BJ (cell line): Measurements from ENCODE around the gene CENPA. TPM values are rescaled to one million over a fixed set of nuclear protein-coding genes. Genes with fewer than 3 reads are reported as not detected.

Experiments used
- CTCF ChIA-PET: fragments of 350-600 bp; formaldehyde crosslinking; extraction: SDS; loops from one replicate; lab custom pipeline; 2021; ENCODE audit warnings: antibody characterized with exemption, inconsistent platforms; lab: Yijun Ruan, JAX
- POLR2A ChIA-PET: fragments of 300-600 bp; sonication (Branson Sonifier 250); formaldehyde crosslinking; extraction: SDS; loops from one replicate; lab custom pipeline; 2021; ENCODE audit warnings: antibody characterized with exemption; lab: Charles Lee
- DNase-seq: peaks from one replicate; pipeline ENCODE4 v3.0.0-alpha.2; 2011; ENCODE audit warnings: low read depth
- H3K27me3 ChIP-seq: 2 replicates; pipeline ENCODE4 v1.6.0; 2011; ENCODE audit warnings: low read length; ENCODE audit not compliant: control insufficient read depth, insufficient read depth
- H3K36me3 ChIP-seq: 2 replicates; pipeline ENCODE4 v1.5.1; 2011; ENCODE audit warnings: low read length; ENCODE audit not compliant: control insufficient read depth, insufficient read depth
- H3K4me3 ChIP-seq: 2 replicates; pipeline ENCODE4 v1.5.1; 2011; ENCODE audit warnings: low read depth, mild to moderate bottlenecking, control low read depth, low read length
- CTCF ChIP-seq: IDR thresholded peaks from 2 replicates; pipeline ENCODE4 v1.5.1; 2011; ENCODE audit warnings: low read depth, mild to moderate bottlenecking, control low read depth, inconsistent platforms, low read length, moderate library complexity; ENCODE audit not compliant: insufficient read depth
- polyA minus RNA-seq: library from RNA; depleted of rRNA, polyadenylated mRNA; stranded (reverse); fragments of >200 nt; gene quantifications from 2 replicates; pipeline ENCODE4 v1.2.3, GENCODE V29; 2011; rRNA and poly(A)+ RNA removed
- polyA plus RNA-seq: library from polyadenylated mRNA; depleted of rRNA; stranded (reverse); fragments of >200 nt; gene quantifications from 2 replicates; pipeline ENCODE4 v1.2.3, GENCODE V29; 2011; rRNA removed

CENPA gene
- polyA plus RNA-seq: 14.7 and 18.9 TPM in 2 replicates
- polyA minus RNA-seq: 5.7 and 6.0 TPM in 2 replicates

DNA sequence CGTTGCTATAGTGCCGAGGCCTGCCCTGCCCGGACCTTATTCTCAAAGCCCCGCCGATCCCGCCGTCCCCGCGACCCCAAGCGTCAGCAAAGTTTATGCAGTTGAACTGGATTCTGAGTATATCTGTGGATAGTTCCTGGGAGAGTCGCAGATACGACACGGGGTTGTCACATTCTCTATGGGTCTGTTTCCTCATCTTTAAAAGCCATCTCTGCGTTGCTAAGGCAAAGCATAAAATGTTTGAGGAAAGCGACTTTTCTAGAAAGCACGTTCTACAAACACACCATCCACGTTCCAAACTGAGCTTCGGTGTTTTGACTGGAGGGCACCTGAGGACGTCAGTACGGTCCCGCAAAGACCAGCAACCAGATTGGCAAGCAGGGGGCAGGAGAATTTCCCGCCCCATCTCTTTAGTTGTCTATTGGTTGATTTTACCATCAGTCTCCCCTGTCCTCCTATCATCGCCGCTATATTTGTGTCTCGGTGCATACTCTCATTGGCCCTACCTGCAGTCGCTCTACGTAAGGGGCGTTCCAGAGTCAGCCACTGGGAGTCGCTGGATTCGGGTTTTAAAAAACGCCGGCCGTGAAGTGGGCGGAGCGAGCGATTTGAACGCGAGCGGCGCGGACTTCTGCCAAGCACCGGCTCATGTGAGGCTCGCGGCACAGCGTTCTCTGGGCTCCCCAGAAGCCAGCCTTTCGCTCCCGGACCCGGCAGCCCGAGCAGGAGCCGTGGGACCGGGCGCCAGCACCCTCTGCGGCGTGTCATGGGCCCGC lies at the start of gene CENPA:
Gene CENPA (plus strand): TSS at position 626 of the 776 bp plus-strand sequence. CDS start 141 bp downstream, at position 767.
- CTCF ChIA-PET: interaction anchor here (0.9 kb wide), 1 partner anchor 10 kb away, joined by 3 read pairs; no protein-coding TSS in a partner anchor
- H3K36me3 ChIP-seq: peaks cover 4% of the 10 kb centered on the region; the same call in 1 of the 2 replicates
- peak within 1 kb of the TSS; percentile 66 for H3K4me3 ChIP-seq
- DNase-seq: peak; percentile 99
- no peaks in the 10 kb centered on the region for H3K27me3 ChIP-seq
- POLR2A ChIA-PET: no interaction called here
- 0 out of 2 replicates have a peak, but pooled peaks have one; percentile 15 for TF ChIP-seq CTCF

DNA sequence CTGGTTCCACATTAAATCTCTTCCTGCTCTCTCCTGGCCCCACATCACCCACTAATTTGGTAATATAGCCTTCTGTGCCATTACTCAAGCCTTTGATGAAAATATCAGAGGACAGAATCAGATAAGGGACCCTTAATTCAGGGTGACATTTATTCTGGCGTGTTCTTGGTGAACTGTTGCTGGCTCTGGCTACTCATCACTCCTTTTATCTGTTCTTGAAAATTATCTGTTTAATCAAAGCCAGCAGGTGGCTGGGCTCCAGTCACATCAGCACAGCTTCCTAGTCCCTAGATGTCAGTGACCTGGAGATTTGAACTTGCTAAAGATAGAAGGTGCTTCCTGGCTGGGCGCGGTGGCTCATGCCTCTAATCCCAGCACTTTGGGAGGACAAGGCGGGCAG lies 48.6 kb upstream of the CENPA start:
- Histone ChIP-seq H3K36me3 (no peaks in the 10 kb centered on the region), H3K4me3 (no peak overlapping the region), H3K27me3 (no peaks in the 10 kb centered on the region; the same call in 1 of the 2 replicates)
- ChIA-PET POLR2A (no interaction called here), CTCF (interaction anchor here (0.7 to 16.3 kb wide), 4 partner anchors 8 to 127 kb away, joined by 3 to 552 read pairs (median 8); no protein-coding TSS in a partner anchor)
- no peak for DNase-seq
- no peak for TF ChIP-seq CTCF

DNA sequence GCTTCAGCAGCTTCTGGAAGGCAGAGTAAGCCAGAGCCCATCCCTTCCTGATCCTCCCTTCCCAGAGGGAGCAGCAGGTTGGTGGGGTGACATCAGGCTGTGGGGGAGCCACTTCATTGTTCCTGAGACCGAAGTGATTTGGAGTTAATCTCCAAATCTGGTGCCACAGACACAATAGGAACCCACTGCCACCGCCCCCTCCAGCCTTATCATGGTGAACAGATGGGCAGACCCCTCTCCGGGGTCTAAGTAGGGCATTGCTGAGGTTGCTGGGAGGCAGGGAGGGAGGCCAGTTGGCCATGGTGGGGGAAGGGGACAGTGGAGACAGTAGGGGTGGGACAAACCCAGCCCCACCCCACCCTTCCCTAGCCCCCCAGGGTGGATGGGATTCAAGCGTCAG lies 47.4 kb upstream of the CENPA start:
- no peak overlapping the region for H3K4me3 ChIP-seq
- ChIA-PET POLR2A (no interaction called here), CTCF (interaction anchor here (16.3 kb wide), 1 partner anchor 129 kb away, joined by 552 read pairs; no protein-coding TSS in a partner anchor)
- TF ChIP-seq CTCF: no peak
- DNase-seq: no peak
- H3K36me3 ChIP-seq: no peaks in the 10 kb centered on the region
- H3K27me3 ChIP-seq: no peaks in the 10 kb centered on the region

DNA sequence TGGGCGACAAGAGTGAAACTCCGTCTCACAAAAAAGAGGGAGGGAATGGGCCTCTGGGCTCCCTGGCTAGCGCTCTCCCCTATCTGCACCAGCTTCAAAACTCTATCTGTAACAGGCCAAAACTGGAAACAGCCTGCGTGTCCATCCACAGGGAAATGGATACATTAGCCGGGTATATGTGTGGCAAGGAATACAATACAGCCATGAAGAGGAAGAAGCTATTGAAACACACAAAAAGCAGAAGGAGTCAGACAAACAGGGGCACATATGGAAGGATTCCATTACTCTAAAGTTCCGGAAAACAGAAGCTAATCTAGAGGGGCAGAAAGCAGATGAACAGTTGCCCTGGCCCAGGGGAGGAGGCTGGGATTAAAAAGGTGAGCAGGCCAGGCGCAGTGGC lies 46.3 kb upstream of the CENPA start:
- no peak overlapping the region for H3K4me3 ChIP-seq
- POLR2A ChIA-PET: no interaction called here
- TF ChIP-seq CTCF: no peak
- no peaks in the 10 kb centered on the region; the same call in 1 of the 2 replicates for H3K27me3 ChIP-seq
- CTCF ChIA-PET: interaction anchor here (1.2 to 16.3 kb wide), 2 partner anchors 117 to 130 kb away, joined by 3 to 552 read pairs; no protein-coding TSS in a partner anchor
- DNase-seq: no peak
- H3K36me3 ChIP-seq: no peaks in the 10 kb centered on the region

GRCh38 chr2:26740346-26740745 lies 45.5 kb upstream of the CENPA start:
- Histone ChIP-seq H3K4me3 (no peak overlapping the region), H3K27me3 (no peaks in the 10 kb centered on the region; the same call in 1 of the 2 replicates), H3K36me3 (no peaks in the 10 kb centered on the region)
- TF ChIP-seq CTCF: no peak
- DNase-seq: no peak
- POLR2A ChIA-PET: no interaction called here
- CTCF ChIA-PET: interaction anchor here (1.2 to 16.3 kb wide), 2 partner anchors 118 to 130 kb away, joined by 3 to 552 read pairs; no protein-coding TSS in a partner anchor
